Measurements from ENCODE around the gene GRAMD1B. TPM values are rescaled to one million over a fixed set of nuclear protein-coding genes. Genes with fewer than 3 reads are reported as not detected.

GRAMD1B gene
- total and polyA plus RNA-seq, 2 donors (not counting 1 experiment from before 2014, with no cell fraction given) = 0.83 to 1.5 TPM

DNA sequence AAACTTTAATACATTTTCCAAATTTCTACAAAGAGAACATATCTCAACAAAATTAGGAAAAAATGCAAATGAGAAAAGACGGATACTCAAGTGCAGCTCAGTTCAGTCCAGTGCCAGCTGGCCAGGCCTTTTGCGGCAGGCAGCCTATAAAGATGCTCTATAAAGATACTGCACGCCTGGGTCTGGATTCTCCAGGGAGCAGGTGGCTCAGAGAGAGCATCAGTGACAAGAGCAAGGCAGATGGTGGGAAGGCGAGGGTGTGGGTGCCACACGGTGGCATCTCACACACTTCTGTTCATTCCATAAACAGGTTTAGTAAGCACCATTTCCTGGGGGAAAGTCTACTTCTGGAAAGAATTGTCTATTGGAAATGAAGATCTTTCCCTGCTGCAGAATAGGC lies 242.5 kb downstream of the GRAMD1B start:
- H3K4me3 ChIP-seq (replicated peaks in 1 of 4; ENCODE audit: control extremely low read depth in 1 of 4, insufficient read depth in 1 of 4, low read depth in 3 of 4, low read length in 4 of 4) = no peak overlapping the region
- H3K27ac ChIP-seq (ENCODE audit: insufficient read depth, low read length) = no peak overlapping the region
- no peaks in the 10 kb centered on the region for H3K9me3 ChIP-seq (ENCODE audit: control insufficient read depth, insufficient read depth, low read depth, low read length)
- no peaks in the 10 kb centered on the region for H4K20me1 ChIP-seq (ENCODE audit: control insufficient read depth, extremely low read depth, insufficient read depth, low read length)
- H3K27me3 ChIP-seq (ENCODE audit: control insufficient read depth, insufficient read depth, low read length) = no peaks in the 10 kb centered on the region
- TF ChIP-seq CTCF (conservative IDR thresholded peaks at IDR 0.05 in 1 of 2, IDR thresholded peaks at IDR 0.05 in 1 of 2; ENCODE audit: low read depth in 1 of 2, low read length in 2 of 2) = no peak
- TF ChIP-seq EZH2 (IDR thresholded peaks at IDR 0.05; ENCODE audit: low read length, missing control alignments) = no peak
- H3K79me2 ChIP-seq (ENCODE audit: control insufficient read depth, insufficient read depth, low read length) = no peaks in the 10 kb centered on the region
- H3K4me2 ChIP-seq (ENCODE audit: extremely low read depth, insufficient read depth, low read length) = no peak overlapping the region
- H3K36me3 ChIP-seq (ENCODE audit: control insufficient read depth, insufficient read depth, low read length) = no peaks in the 10 kb centered on the region
- DNase-seq (ENCODE audit: low read depth in 2 of 2) = no peak
- no peak overlapping the region for H2AFZ ChIP-seq (ENCODE audit: low read length)
- no peaks in the 10 kb centered on the region for H3K4me1 ChIP-seq (ENCODE audit: control insufficient read depth, extremely low read depth, insufficient read depth, low read length)
- H3K9ac ChIP-seq (ENCODE audit: insufficient read depth, low read length) = no peak overlapping the region

- Histone ChIP-seq H2AFZ (ENCODE audit: low read length) (no peak overlapping the region), H3K9ac (ENCODE audit: insufficient read depth, low read length) (no peak overlapping the region), H3K4me2 (ENCODE audit: extremely low read depth, insufficient read depth, low read length) (no peak overlapping the region), H3K9me3 (ENCODE audit: control insufficient read depth, insufficient read depth, low read depth, low read length) (no peaks in the 10 kb centered on the region), H3K27me3 (ENCODE audit: control insufficient read depth, insufficient read depth, low read length) (peaks cover 2% of the 10 kb centered on the region), H3K79me2 (ENCODE audit: control insufficient read depth, insufficient read depth, low read length) (no peaks in the 10 kb centered on the region), H4K20me1 (ENCODE audit: control insufficient read depth, extremely low read depth, insufficient read depth, low read length) (no peaks in the 10 kb centered on the region), H3K4me1 (ENCODE audit: control insufficient read depth, extremely low read depth, insufficient read depth, low read length) (no peaks in the 10 kb centered on the region), H3K4me3 (replicated peaks in 1 of 4; ENCODE audit: control extremely low read depth in 1 of 4, insufficient read depth in 1 of 4, low read depth in 3 of 4, low read length in 4 of 4) (no peak overlapping the region), H3K27ac (ENCODE audit: insufficient read depth, low read length) (no peak overlapping the region), H3K36me3 (ENCODE audit: control insufficient read depth, insufficient read depth, low read length) (no peaks in the 10 kb centered on the region)
- TF ChIP-seq CTCF (conservative IDR thresholded peaks at IDR 0.05 in 1 of 2, IDR thresholded peaks at IDR 0.05 in 1 of 2; ENCODE audit: low read depth in 1 of 2, low read length in 2 of 2) (no peak), EZH2 (IDR thresholded peaks at IDR 0.05; ENCODE audit: low read length, missing control alignments) (no peak)
- no peak for DNase-seq (ENCODE audit: low read depth in 2 of 2)
Measured at GRCh38 chr11:123674297-123674696, 244.2 kb downstream of the GRAMD1B start.

Other genes with a start within 250 kb of the GRAMD1B start
- 84.5 and 107 TPM in 2 replicates for gene CLMP, start 235.0 kb upstream of the GRAMD1B start, total RNA-seq
- 151 and 243 TPM in 2 replicates for gene CLMP, start 235.0 kb upstream of the GRAMD1B start, polyA plus RNA-seq
- under 0.01 TPM in 2 replicates for gene SCN3B, start 224.4 kb downstream of the GRAMD1B start, total RNA-seq
- gene SCN3B, start 224.4 kb downstream of the GRAMD1B start, polyA plus RNA-seq = 0.03 TPM in 2 replicates

All from fibroblast of lung (primary cell).